Body of pancreas (tissue), 4 donors: ENCODE data around the gene OSBP2.

Source experiments
- POLR2A ChIP-seq, 3 donors: fragments of 450-650 bp; IDR thresholded peaks; one replicate each; pipeline ENCODE4 v1.6.1; 2016; ENCODE audit warnings: antibody characterized with exemption in 3 of 3, mild to moderate bottlenecking in 2 of 3
- TF ChIP-seq, protein P1 (sequence below), 7 experiments: fragments of 450-650 bp in 4 of 7; fragments of 200-600 bp in 3 of 7; sonication (generic) in 3 of 7; IDR thresholded peaks; one replicate each; pipeline ENCODE4 v1.5.1; 2016 to 2019; ENCODE audit warnings: antibody characterized with exemption in 7 of 7

DNA sequence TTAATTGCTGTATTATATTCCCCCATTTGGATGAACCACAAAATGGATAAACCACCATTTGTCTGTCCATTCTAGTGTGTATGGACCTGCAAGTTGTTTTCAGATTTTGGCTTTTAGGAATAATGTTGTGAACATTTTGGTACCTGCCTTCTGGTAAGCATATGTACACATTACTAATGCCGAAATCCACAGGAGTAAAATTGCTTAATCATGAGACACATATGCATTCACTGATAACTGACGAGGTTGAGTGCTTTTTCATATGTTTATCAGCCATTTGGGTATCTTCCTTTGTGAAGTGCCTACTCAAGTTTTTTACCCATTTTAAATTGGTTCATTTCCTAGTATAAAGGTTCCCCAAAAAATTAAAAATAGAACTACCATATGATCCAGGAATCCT is 34.2 kb downstream of the OSBP2 start:
- TF ChIP-seq, protein P1, sequence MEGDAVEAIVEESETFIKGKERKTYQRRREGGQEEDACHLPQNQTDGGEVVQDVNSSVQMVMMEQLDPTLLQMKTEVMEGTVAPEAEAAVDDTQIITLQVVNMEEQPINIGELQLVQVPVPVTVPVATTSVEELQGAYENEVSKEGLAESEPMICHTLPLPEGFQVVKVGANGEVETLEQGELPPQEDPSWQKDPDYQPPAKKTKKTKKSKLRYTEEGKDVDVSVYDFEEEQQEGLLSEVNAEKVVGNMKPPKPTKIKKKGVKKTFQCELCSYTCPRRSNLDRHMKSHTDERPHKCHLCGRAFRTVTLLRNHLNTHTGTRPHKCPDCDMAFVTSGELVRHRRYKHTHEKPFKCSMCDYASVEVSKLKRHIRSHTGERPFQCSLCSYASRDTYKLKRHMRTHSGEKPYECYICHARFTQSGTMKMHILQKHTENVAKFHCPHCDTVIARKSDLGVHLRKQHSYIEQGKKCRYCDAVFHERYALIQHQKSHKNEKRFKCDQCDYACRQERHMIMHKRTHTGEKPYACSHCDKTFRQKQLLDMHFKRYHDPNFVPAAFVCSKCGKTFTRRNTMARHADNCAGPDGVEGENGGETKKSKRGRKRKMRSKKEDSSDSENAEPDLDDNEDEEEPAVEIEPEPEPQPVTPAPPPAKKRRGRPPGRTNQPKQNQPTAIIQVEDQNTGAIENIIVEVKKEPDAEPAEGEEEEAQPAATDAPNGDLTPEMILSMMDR (IDR thresholded peaks at IDR 0.05): no peak
- TF ChIP-seq POLR2A (IDR thresholded peaks at IDR 0.05): no peak
